Right renal cortex interstitium (tissue), 3 donors: ENCODE measurements around the gene PRUNE2. TPM values are rescaled to one million over a fixed set of nuclear protein-coding genes. Genes with fewer than 3 reads are reported as not detected.
"Not testable (repeated sequence)": the region's sequence is repeated elsewhere in the genome, so short reads cannot be mapped to it uniquely, and the experiment has no call there.

Source experiments
- DNase-seq, 3 donors: peaks; one replicate each; pipeline ENCODE4 v3.0.0-alpha.2; 2013; ENCODE audit warnings: low read depth in 3 of 3, low spot score in 2 of 3
- polyA plus RNA-seq, 3 donors: library from polyadenylated mRNA; unstranded; fragments of 120-200 nt; gene quantifications; one replicate each; pipeline ENCODE4 v1.2.1, GENCODE V29; 2013; ENCODE audit not compliant: insufficient read length in 3 of 3

PRUNE2 gene
- polyA plus RNA-seq, 3 donors: 11.5 to 14.3 (median 12.7) TPM

DNA sequence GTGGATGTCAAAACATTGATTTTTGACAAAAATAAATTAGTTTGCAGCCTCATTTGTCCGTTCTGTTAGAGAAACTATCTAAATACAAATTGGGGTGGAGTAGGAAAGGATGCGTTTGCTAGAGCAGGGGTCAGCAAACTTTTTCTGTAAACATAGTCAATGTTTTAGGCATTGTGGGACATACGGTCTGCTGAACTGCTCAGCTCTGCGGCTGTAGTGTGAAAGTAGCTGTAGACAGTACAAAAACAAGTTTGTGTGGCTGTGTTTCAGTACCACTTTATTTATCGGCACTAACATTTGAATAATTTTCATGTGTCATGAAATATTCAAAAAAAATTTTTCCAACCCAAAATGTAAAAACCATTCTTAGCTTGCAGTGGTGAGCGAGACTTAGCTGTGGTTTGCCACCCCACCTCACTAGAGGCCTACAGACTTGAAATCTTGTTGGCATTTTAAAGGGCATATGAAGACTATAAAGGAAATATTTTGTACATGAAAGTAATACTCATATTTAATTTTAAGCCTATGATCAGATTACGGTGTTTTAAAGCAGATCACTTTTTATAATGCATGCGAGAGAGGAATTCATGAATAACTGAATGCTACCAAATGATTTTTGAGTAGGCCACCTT is 292.6 kb downstream of the PRUNE2 start:
- DNase-seq: no peak

DNA sequence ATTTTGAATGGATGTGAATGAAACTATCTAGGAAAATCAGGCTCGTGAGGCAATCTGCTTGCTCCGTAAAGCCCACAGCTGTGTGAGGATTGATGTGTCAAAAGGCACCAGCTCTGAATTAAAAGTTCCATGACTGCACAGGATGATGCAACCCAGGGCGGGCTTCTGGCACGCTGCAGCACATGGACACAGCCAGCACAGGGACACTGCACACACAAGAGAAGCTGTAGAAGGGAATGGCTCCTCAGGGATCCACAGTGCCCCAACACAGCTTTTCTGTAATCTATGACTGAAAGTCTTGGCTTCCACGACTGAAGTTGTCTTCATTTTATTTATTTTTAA is 295.9 kb downstream of the PRUNE2 start:
- no peak for DNase-seq

DNA sequence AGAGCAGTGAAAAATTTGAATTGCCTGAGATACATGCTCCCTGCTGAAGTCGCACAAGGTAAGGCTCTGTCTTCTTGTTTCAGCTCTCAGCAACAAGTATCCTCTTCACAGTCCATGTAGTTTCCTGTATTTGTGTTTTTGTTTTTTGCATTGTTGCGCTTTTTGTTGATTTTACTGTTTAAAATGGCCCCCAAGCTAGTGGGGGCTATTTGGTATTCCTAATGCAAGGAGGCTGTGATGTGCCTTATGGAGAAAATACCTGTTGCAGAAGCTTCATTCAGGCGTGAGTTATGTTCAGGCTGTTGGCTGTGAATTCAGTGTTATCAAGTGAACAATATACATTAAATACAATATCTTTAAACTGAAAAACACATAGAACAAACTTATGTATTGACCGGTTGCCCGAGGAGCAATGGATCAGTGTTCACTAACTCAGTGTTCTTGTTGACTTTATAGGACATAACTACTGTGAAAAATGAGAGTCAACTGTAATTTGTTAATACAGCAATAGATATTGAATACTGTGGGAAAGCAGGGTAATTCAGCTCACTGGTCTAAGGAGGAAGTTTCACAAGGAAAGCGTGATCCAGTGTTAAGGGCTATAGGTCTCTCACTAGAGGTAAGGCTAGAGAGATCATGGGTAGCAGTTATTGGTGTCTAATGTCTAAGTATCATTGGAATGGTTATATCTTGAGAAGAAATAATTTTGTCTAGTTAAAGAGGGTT is 296.5 kb downstream of the PRUNE2 start:
- DNase-seq: no peak

DNA sequence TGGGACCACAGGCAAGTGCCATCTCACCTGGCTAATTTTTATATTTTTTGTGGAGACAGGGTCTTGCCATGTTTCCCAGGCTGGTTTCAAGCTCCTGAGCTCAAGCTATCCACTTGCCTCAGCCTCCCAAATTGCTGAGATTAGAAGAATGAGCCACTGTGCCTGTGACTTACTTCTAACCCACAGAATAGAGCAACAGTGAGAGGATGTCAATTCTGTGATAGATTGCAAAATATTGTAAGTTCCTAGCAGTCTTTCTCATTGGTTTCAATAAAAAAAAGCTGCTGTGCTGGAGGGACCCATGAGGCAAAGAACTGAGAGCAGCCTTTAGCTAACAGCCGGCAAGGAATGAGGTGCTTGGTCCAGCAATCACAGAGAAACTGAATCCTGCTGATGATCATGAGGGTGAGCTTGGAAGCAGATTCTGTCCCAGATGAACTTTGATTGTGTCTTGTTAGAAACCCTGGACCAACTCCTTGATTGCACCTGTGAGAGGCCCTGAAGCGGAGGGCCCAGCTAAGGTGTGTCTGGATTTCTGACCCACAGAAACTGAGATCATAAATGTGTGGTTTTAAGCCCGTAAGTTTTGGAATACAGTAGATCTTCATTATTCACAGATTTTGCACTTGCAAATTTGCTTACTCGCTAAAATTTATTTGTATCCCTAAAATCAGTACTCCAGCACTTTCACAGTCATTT is 297.2 kb downstream of the PRUNE2 start:
- DNase-seq: no peak

DNA sequence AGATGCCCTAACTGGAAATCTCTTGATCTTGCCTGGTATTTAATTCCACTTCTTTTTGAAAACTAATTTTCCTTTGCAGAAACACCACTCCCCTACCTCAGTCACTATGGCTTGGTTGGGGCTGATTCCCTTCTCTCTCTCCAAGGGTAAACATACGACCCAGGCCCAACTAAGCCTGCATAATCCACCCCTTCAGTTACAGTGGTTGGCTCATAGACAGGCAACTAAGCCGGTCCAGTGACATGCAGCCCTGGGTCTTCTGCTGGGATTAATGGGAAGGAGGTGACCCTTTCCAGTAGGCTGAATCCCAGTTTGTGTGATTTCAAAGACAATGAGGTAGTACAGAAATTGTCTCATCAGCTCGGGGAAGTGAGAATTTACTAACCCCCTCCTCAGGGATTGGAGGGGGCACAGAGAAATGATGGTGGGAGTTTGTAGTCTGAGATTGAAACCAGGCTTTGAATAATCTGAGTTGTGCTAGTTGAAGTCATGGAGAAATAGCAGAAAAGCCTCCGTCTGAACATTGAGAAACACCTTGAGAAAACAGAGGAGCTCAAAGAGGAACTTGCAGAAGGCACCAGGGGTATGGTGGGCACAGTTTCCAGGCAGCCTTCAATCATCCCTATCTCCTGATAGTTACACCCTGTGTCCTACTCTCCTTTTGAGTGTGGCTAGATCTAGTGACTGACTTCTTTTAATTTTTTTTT is 298.0 kb downstream of the PRUNE2 start:
- DNase-seq: no peak

DNA sequence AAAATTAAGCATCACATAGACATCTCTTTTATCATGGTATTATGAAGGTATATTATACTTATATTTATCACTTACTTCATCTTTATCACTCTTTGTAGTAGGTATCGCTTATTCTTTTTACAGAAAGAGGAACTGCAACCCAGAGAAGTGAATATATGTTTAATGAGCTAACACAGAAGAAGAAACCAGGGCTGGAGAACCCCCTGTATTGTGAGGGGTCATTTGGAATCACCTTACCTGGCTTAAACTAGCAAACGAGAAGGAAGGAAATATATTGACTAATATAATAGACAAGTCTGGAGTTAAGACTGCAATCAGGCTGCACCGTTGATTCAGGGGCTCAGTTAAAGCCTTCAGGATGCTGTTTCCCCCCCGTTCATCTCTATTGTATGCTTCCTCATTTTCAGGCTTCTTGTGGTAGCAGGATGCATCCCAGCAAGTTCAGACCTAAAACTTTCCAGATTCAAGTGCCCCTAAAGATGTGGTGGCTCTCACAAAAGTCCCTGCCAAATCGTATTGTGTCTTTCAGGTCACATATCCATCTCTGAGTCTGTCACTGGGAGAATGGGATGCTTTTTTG is 300.5 kb downstream of the PRUNE2 start:
- DNase-seq: no peak

DNA sequence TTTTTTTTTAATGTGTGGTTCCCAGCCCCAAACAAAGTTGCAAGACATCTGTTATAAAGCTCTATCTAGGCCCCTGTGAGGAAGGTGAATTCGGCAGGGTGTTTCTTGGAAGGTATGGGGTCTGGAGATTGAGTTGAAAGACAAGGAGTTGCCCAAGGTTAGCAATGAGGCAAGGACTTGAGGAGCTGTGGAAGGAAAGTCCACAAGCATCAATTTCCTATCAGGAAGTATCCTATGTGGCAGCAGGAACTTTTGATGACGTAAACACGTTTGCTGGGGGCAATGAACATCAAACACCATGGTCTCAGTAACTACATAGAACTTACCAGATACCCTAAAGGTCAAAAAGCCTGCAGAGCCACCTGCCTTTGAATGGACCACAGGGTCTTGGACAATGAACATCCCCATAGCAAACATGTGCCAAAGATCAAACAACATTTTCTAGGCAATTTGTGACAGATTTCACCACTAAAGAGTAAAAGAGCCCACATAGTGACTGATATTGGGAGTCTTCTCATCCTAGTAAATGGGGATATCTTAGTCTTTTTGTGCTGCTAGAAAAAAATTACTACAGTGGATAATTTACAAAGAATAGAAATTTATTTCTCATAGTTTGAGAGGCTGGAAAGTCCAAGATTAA is 301.9 kb downstream of the PRUNE2 start:
- no peak for DNase-seq

DNA sequence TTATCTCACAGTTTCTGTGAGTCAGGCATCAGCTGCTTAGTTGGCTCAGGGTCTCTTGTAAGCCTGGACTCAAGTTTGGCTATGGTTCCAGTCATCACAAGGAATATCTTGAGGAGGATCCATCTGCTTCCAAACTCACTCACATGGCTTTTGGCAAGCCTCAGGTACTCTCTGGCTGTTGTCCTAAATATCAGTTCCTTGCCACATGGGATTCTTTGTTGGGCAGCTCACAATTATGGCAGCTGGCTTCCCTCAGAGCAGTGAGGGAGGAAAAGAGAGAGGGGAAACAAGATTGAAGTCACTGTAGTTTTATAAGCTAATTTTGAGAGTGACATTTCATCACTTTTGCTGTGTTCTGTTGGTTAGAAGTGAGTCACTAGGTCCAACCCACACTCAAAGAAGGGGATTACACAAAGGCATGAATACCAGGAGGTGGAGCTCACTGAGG is 302.4 kb downstream of the PRUNE2 start:
- DNase-seq: no peak

DNA sequence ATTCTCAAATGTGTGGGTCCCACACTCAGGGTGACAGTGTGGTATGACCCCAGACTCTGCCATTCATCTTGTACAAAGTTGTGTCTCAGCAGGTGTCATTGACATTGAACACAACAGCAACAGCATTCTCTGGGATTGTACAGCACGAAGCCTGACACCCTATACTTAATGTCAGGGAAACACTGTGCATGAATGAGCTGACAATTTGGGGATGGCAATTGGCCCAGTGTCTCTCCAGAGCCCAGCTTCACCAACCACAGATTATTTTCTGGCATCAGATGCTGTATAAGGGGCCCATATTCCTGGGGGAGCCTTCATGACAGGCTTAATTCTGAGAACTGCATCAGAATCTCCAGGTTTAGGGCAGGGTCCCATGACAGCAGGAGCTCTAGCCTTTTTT is 303.7 kb downstream of the PRUNE2 start:
- DNase-seq: no peak

DNA sequence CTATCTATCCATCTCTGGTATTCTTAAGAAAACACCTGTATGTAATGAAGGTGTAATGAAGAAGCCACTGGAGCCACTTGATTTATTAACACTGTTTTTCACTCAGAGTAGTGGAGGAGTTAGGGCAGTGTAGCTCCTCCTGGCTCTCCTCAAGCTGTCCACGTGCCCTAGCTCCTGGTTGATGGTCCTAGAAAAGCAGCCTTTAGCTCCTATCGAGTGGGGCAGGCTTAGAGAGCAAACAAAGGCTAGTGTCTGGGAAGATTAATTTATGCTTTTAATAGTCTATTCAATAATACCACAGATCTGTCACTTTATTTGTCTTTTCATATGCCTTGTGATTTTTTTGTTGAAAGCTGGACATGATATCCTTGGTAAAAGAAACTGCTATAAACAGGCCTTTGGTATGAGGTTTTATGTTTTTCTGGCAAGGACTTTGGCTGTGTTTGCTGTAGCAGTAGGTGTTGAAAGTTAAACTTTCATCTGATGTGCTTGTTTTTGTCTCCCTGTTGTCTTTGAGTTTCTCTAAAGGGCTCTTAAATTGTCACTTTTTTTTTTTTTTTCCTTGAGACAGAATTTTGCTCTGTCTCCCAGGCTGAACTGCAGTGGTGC is 305.8 kb downstream of the PRUNE2 start:
- DNase-seq: no peak

DNA sequence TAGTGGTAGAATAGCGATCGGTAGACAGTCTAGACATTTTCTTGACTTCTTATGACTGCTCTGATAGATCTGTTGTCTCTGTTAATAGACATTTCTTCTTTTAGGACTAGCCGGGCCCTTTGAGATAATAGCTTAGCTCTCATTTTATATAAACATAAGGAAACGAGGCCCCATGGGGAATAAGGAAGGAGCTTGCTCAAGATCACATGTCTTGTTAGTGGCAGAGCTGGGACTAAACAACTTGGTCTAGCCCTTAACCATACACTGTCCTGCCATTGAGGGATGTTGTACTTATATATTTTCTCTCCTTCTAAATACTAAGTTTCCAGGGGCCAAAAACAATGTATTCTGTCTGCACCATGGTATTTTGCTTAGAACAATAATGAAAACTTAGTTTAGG is 306.9 kb downstream of the PRUNE2 start:
- DNase-seq: no peak

DNA sequence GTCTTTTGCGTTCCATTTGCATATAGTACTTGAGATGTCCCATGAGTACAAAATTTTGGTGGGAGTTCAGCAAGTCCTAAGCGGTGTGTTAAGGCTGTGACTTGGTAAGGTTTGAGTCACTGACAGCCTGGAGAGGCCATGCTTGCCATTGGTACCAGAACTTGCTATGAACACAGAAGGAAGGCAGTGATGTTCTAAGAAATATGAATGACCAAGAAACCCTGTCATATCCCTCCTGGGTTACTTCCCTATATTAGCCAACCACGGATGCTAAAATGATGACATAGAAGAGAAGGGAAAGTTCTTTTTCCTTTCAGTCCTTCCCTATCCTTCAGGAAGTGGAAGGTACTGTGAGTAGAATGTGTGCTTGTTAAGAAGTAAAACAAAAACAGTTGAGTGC is 310.3 kb downstream of the PRUNE2 start:
- DNase-seq: no peak

DNA sequence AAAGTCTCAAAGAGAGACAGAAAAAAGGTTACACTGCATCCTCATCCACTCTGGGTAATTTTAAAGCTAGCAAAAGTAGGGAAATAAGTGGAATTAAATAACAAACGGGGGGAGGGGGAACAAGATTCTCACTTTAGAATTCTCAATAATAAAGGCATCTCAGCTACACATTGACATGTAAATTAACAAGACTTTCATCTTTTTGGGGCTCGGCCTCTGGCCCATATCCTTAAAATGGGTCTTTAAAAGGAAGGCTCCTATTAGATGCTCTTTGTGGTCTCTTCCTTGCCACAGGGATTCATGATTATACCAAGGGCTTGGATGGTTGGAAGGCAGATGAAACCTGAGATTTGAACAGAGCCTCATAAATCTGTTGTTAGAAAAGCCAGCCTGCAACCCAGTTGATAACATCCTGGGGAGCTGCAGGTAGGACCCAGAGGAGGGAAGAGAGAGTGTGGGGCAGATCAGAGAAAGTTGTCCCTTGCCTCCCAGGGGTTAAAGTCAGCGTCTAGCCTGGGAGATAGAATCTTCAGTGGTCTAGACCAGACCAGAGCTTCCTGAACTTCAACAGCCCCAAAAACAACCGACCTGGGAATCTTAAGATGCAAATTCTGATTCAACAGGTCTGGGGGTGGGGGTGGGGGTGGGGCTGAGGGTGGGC is 311.0 kb downstream of the PRUNE2 start:
- no peak for DNase-seq

DNA sequence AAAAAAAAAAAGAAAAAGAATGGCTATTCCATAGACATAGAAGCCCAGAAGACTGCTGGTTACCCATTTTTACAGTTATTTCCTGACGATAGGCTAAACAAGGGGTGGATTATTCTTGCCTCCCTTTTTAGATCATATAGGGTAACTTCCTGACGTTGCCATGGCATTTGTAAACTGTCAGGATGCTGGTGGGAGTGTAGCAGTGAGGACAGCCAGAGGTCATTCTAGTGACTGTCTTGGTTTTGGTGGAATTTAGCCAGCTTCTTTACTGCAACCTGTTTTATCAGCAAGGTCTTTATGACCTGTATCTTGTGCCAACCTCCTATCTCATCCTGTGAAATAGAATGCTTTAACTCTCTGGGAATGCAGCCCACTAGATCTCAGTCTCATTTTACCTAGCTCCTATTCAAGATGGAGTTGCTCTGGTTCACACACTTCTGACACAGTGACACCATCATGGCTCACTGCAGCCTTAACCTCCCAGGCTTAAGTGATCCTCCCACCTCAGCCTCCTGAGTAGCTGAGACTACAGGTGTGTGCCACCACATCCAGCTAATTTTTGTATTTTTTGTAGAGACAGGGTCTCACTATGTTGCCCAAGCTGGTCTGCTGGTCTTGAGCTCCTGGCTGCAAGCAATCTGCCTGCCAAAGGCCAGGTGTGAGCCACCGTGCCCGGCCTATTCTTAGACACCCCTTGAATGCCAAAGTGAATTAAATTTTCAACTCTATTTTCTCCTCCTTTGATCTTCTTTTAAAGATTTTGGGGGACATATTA is 311.8 kb downstream of the PRUNE2 start:
- not testable (repeated sequence) for DNase-seq

DNA sequence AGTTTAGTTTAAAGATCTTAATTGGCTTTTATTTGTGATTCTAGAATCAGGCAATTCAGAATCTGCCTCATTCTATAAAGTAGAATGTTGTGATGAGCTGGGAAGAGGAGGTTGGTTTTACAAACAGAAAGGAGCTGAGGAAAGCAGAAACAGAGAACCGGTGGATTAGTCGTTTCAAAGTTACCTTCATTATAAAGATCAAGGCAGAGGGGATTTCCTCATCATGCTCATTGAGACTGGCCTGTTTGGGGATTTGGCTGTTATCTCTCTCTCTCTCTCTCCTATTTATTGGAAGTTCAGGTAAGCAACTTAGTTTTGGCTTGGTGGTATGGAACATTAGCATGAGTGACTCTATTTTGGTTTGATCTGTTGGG is 313.0 kb downstream of the PRUNE2 start:
- no peak for DNase-seq

DNA sequence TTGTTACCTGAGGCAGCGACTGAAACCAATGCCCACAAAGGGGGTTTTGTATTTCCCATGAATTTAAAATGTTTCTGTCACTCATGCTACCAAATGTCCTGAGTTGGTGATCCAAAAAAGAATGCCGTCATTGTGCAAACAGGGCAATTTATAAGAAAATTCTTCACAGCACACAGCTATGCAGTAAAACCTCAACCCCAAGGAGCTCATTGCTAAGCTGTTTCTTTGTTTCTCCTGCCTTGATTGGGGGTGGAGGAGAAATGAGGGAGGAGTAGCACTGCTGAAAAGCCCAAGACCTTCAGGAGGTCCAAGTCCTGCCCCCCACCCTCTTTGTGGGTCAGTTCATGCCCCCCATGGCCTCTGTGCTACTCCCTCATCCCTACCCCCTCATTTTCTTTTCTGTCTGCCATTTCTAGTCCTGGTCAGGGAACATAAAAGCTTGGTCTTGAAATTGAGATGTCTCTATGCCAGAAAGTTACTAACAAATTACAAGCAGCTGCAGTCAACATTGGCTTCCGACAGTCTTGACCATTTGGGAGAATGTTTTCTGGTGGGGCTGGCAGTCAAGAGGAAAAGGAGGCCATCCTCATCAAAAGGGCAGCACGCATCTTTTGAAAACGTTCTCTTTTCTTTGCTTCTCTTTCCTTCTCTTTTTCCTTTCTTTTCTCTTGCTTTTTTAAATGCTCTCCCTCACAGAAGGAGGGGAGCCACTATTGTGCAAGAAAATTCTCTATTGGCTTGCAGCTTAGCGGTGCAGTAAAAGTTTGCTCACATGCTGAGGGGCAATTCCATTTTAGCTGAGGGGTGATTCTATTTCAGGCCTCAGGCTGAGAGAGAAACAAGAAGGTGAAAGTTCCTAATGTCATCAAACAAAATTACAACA is 313.6 kb downstream of the PRUNE2 start:
- no peak for DNase-seq

DNA sequence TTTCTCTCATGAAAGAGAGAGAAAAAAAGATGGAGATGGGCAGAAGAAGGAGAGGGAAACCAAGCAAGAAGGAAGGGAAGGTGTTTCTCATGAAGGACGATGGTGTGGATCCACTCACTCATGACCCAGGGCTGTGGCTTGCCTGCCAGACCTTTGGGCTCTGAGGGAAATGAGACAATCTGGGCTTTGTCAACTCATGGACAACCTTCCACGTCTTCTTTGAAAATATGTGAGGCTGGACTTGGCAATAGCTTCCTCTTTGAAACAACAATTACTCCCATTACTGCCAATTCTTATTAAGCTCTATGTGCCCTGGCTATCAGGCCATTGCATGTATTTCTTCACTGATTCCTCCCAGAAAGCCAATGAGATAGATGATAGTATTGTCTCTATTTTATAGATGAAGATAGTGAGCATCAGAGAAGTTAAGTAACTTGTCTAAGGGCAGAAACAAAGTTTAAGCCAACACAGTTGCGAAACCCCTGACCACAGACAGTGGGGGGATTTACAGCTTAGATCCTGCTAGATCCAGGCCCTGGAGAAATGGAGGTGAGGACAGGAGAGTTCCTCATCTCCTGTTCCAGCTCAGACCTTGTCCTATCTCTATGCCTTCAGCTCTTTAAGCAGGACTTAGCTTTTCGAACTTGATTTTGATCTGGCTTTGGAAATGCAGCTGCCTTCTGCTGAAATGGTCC is 314.5 kb downstream of the PRUNE2 start:
- no peak for DNase-seq
